UCSD-AML1 (cell line): ENCODE data around the gene CCBE1.
"Not testable (repeated sequence)": the region's sequence is repeated elsewhere in the genome, so short reads cannot be mapped to it uniquely, and the experiment has no call there.

ENCODE experiments used
- DNase-seq: peaks from one replicate; lab custom pipeline; 2025; ENCODE audit not compliant: unreplicated experiment; lab: John Stamatoyannopoulos, UW

Gene CCBE1

DNA sequence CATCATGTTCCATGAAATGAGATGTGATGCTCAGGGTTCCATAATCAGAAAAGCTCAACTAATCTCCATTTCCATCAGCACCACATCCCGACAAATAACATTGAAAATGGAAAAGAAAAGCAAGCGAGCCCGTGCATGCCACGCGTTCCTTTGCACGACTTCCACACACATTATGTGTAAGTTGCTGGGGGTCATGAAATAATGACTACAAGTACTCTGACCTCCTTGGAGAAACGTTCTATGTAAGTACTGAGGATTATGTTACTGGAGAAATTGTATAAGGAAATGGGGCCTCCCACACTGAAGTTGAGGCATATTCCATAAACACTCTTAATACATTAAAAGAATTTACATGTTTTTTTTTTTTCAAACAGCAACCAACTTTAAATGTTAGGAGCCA, 38.3 kb downstream of the CCBE1 start:
- no peak for DNase-seq

GRCh38 chr18:59657012-59657411, 40.2 kb downstream of the CCBE1 start:
- DNase-seq: no peak

- no peak for DNase-seq
These were observed 40.8 kb downstream of the CCBE1 start for GRCh38 chr18:59656373-59656887.

GRCh38 chr18:59655676-59656075, 41.5 kb downstream of the CCBE1 start:
- DNase-seq: no peak

GRCh38 chr18:59651071-59651470, 46.2 kb downstream of the CCBE1 start:
- DNase-seq: no peak

DNA sequence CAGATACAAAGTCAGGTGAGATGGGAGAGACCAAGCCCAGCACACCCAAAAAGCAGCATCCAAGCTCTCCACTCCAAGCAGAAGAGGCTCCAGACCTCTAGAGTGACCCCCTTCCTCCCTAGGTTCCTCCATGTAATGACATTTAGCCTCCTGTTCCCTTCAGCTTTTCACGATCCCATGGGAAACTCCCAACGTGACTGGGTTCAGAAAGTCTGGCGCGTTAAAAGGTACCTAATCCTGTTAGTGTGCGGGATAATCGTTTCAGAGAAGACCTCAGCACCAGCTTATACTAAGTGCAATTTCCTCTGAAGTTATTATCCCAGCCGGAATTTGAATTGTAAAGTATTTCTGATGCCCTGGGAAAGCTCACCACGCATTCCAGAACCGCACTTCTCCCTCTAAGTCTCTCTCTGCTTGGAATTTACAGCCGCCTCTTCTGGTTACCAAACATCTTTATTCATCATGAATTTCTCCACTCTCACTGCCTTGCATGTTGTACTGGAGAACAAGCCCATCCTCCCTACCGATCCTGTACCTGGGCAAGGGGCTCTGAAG, 46.9 kb downstream of the CCBE1 start:
- no peak for DNase-seq

DNA sequence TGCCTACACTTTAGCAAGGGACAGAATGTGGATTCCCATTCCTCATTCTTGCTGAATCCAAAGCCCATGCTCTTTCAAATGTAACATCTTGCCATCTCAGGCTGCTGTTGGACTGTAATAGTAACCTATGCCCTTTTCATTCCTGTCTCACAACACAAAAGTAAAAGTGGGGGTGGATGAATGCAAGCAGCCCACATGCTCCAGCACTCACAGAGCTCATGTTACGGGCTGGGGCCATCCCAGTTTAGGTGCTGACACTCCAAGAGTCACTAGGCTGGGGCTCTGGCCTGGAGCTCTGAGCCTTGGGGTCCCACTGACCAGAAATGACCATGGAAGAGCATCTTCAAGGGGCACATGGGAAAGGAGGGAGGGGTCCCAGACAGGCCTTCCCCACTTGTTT, 47.6 kb downstream of the CCBE1 start:
- DNase-seq: no peak

DNA sequence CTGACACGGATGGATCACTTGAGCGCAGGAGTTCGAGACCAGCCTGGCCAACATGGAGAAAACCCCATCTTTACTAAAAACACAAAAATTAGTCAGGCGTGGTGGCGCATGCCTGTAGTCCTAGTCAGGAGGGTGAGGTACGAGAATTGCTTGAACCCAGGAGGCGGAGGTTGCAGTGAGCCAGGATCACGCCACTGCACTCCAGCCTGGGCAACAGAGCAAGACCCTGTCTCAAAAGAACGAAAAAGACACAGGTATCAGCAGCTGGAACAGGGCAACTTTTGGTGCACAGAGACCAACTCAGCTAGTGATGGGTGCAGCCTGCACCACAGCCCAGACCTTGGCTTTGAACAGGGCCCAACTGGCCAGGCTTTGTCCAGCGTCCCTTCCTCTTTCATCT, 48.8 kb downstream of the CCBE1 start:
- not testable (repeated sequence) for DNase-seq

DNA sequence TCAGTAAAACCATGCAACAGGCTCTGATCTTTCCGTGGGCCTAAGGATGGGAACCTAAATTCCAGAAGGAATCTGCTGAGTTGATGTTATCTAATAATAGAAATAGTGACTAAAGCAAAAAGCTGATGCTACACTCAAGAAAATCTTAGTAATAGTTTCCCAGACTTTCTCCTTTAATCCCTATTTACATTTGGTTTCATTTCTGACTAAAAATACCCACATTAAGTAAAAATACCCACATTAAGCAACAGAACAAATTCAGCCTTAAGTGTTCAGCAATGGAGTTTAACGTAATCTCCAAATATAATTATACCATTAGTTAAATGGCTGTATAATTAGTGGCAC, 50.3 kb downstream of the CCBE1 start:
- no peak for DNase-seq

- DNase-seq: no peak
These were observed 50.8 kb downstream of the CCBE1 start for GRCh38 chr18:59646228-59646962.

DNA sequence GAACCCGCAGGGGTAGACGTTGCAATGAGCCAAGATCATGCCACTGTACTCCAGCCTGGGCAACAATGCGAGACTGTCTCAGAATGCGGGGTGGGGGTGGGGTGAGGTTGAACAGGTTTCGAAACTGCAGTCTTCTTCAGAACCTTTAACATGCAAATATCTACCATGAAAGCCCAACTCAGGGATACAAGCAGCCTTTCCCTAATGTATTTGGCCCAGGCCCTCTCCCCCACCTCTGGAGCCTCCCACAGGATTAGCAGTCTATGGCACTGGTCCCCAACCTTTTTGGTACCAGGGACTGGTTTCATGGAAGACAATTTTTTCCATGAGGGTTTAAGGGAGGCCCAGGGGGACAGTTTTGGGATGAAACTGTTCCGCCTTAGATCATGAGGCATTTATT, 53.5 kb downstream of the CCBE1 start:
- no peak for DNase-seq

DNA sequence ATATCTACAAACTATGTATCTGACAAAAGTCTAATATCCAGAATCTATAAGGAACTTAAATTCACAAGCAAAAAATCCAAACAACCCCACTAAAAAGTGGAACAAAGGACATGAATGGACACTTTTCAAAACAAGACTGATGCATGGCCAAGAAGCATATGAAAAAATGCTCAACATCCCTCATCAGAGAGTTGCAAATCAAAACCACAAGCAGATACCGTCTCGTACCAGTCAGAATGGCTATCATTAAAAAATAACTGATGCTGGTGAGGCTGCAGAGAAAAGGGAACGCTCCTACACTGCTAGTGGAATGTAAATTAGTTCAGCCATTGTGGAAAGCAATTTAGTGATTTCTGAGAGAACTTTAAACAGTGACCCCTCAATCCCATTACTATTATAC, 56.5 kb downstream of the CCBE1 start:
- no peak for DNase-seq

DNA sequence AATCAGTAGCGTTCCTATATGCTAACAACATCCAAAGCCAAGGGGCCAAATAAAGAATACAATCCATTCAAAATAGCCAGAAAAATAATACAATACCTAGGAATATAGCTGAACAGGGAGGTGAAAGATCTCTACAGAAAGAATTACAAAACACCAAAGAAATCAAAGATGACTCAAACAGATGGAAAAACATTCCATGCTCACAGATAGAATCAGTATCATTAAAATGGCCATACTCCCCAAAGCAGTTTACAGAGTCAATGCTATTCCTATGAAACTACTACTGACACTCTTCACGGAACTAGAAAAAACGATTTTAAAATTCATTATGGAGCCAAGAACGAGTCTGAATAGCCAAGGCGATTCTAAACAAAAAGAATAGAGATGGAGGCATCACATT, 57.4 kb downstream of the CCBE1 start:
- DNase-seq: no peak

GRCh38 chr18:59639136-59639535, 58.1 kb downstream of the CCBE1 start:
- DNase-seq: no peak

GRCh38 chr18:59633961-59634485, 63.2 kb downstream of the CCBE1 start:
- no peak for DNase-seq

GRCh38 chr18:59633317-59633716, 63.9 kb downstream of the CCBE1 start:
- DNase-seq: no peak

- DNase-seq: no peak
These were observed 65.5 kb downstream of the CCBE1 start for GRCh38 chr18:59631583-59632181.

- no peak for DNase-seq
These were observed 67.3 kb downstream of the CCBE1 start for GRCh38 chr18:59629894-59630293.

- DNase-seq: no peak
These were observed 68.2 kb downstream of the CCBE1 start for GRCh38 chr18:59628995-59629394.

DNA sequence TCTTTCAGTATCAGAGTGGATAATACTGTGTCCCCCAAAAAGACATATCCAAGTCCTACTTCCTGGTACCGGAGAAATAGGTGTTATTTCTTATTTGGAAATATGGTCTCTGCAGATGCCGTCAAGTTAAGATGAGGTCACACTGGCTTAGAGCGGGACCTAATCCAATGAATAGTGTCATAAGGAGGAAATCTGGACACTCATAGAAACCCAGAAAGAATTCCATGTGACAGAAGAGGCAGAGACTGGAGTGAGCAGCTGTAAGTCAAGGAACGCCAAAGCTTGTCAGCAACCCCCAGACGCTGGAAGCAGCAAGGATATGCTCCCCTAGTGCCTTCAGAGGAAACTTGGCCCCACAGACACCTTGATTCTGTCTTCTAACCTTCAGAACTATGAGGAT, 69.8 kb downstream of the CCBE1 start:
- no peak for DNase-seq

GRCh38 chr18:59624369-59624765, 72.9 kb downstream of the CCBE1 start:
- no peak for DNase-seq
